OCI-LY3 (cell line): ENCODE results near the gene SP5.

ENCODE experiments used
- CTCF ChIP-seq: fragments of 200-600, 300-600 bp; sonication (generic); IDR thresholded peaks from 2 replicates; pipeline ENCODE4 v1.5.1; 2014; ENCODE audit warnings: antibody characterized with exemption, low read length, low read depth
- EZH2phosphoT487 ChIP-seq: fragments of 200-600 bp; shearing (Covaris generic); IDR thresholded peaks from 2 replicates; pipeline ENCODE4 v1.6.1; 2018; ENCODE audit warnings: antibody characterized with exemption, mixed run types, low read depth

- TF ChIP-seq CTCF (no peak), EZH2phosphoT487 (no peak)
These were observed 29.3 kb downstream of the SP5 start for GRCh38 chr2:170744248-170745002.
